ENCODE measurements around the gene PDSS2. TPM values are rescaled to one million over a fixed set of nuclear protein-coding genes. Genes with fewer than 3 reads are reported as not detected.
A peak's percentile ranks its signal among the peaks of the same experiment; 100 is the strongest.

Gene PDSS2
- total RNA-seq, 1 donor from 2014 or later, result 7.9 TPM

DNA sequence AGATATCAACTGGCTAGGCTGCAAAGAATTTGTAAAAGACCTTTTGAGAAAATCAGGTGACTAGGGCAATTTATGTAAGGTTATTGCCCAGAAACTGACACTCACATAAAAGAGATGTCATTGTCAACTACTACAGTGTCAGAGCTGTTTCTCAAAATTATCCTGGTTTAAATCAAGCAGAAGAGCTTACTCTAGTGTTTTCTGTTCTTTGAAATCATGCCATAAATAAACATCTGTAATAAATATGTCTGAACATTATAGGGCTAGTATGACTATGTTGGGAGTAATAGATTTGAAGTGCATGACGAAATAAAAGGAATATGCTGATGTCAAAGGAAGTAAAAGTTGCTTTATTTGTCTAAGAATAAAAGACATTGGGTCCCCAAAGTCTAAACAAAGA is 11.0 kb upstream of the PDSS2 start:
- no peak overlapping the region for H3K4me3 Mint-ChIP-seq (ENCODE audit: unreplicated experiment)
- no peaks in the 10 kb centered on the region for H3K9me3 Mint-ChIP-seq (ENCODE audit: unreplicated experiment)
- no peaks in the 10 kb centered on the region for H3K4me1 Mint-ChIP-seq (ENCODE audit: unreplicated experiment)
- TF ChIP-seq, protein P1, sequence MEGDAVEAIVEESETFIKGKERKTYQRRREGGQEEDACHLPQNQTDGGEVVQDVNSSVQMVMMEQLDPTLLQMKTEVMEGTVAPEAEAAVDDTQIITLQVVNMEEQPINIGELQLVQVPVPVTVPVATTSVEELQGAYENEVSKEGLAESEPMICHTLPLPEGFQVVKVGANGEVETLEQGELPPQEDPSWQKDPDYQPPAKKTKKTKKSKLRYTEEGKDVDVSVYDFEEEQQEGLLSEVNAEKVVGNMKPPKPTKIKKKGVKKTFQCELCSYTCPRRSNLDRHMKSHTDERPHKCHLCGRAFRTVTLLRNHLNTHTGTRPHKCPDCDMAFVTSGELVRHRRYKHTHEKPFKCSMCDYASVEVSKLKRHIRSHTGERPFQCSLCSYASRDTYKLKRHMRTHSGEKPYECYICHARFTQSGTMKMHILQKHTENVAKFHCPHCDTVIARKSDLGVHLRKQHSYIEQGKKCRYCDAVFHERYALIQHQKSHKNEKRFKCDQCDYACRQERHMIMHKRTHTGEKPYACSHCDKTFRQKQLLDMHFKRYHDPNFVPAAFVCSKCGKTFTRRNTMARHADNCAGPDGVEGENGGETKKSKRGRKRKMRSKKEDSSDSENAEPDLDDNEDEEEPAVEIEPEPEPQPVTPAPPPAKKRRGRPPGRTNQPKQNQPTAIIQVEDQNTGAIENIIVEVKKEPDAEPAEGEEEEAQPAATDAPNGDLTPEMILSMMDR (IDR thresholded peaks at IDR 0.05; ENCODE audit: unreplicated experiment), result no peak
- no peaks in the 10 kb centered on the region for H3K27me3 Mint-ChIP-seq (ENCODE audit: unreplicated experiment)
- no peak overlapping the region for H3K27ac Mint-ChIP-seq (ENCODE audit: unreplicated experiment)
- no peak for DNase-seq (ENCODE audit: low spot score)
- no peaks in the 10 kb centered on the region for H3K36me3 Mint-ChIP-seq (ENCODE audit: low read depth, unreplicated experiment)

DNA sequence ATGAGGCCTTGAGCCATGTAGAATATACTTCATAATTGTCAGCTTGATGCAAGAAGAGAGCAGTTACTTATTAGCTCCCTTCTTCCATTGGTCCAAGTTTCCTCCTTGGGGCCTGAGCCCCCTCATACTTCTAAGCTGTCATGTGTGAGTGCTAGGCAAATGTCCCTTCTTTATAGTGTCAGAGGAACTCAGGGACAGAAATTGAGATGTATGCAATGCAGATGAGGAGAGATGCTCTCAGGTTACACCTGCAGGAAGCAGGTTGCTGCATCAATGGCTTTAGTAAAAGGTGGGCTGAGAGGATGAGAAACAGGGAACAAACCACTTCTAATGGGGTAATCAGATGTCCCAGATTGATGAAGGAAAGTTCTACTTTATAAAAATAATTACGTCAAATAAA is 6.7 kb upstream of the PDSS2 start:
- no peaks in the 10 kb centered on the region for H3K9me3 Mint-ChIP-seq (ENCODE audit: unreplicated experiment)
- no peaks in the 10 kb centered on the region for H3K4me1 Mint-ChIP-seq (ENCODE audit: unreplicated experiment)
- no peak for DNase-seq (ENCODE audit: low spot score)
- H3K27ac Mint-ChIP-seq (ENCODE audit: unreplicated experiment), result no peak overlapping the region
- no peak overlapping the region for H3K4me3 Mint-ChIP-seq (ENCODE audit: unreplicated experiment)
- no peaks in the 10 kb centered on the region for H3K36me3 Mint-ChIP-seq (ENCODE audit: low read depth, unreplicated experiment)
- TF ChIP-seq, protein P1 (IDR thresholded peaks at IDR 0.05; ENCODE audit: unreplicated experiment), result no peak
- H3K27me3 Mint-ChIP-seq (ENCODE audit: unreplicated experiment), result no peaks in the 10 kb centered on the region

DNA sequence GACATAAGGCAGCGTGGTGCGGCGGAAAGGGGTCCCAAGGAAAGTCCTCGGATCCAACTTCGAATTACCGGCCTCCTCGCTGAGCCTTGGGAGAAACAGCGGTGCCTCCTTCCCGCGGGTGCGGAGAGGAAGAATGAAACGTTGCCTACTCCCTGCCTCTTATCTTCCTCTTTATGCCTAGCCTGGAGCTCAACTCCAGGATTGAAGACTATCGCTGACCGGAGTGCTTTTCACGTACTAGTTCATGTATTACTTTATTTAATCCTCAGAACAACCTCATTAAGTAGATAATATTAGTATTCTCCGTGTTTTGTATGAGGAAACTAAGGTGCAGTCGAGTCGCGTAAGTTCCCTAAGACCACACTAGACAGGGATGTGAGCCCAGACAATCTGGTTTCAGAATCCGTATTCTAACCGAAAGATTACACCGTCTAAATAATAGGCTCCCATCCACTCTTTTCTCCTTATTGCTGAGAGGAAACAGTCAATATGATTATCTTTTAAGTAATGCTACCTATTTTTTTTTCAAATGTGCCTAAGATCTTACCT is 793 bp upstream of the PDSS2 start:
- H3K4me1 Mint-ChIP-seq (ENCODE audit: unreplicated experiment), result peaks cover 8% of the 10 kb centered on the region
- no peak for DNase-seq (ENCODE audit: low spot score)
- H3K36me3 Mint-ChIP-seq (ENCODE audit: low read depth, unreplicated experiment), result peaks cover 3% of the 10 kb centered on the region
- H3K27me3 Mint-ChIP-seq (ENCODE audit: unreplicated experiment), result peaks cover 2% of the 10 kb centered on the region
- H3K27ac Mint-ChIP-seq (ENCODE audit: unreplicated experiment), result no peak overlapping the region
- peak overlapping the region; percentile 97 for H3K4me3 Mint-ChIP-seq (ENCODE audit: unreplicated experiment)
- TF ChIP-seq, protein P1 (IDR thresholded peaks at IDR 0.05; ENCODE audit: unreplicated experiment), result no peak
- H3K9me3 Mint-ChIP-seq (ENCODE audit: unreplicated experiment), result no peaks in the 10 kb centered on the region

DNA sequence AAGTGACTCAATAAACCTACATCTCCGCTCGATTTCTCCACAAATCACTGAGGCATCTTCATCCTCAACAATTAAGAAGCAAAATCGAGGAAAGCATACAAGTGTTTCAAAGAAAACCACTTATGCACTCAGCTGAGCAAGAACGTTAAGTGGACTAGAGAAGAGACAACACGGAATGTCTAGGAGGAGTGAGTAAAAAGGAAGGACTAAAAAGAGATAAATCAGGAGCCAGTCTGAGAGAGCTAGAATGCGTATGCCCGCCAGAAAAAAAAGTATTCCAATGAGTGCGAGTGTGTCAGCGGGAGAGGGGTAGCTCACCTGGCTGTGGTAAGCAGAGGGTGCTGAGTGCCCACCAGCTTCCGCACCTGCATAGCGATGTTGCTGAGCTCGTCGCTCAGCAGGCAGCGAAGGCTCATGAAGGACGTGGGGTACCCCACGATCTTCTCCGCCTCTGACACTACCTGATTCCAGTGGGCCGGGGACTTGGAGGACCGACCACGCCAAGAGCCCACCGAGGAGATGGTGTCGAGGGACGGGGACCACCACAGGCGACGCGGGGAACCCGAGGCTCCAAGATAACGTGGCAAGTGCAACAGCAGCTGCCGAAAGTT is 587 bp downstream of the PDSS2 start:
- Mint-ChIP-seq H3K27me3 (ENCODE audit: unreplicated experiment) (peaks cover 2% of the 10 kb centered on the region), H3K27ac (ENCODE audit: unreplicated experiment) (peak overlapping the region; percentile 32), H3K36me3 (ENCODE audit: low read depth, unreplicated experiment) (peaks cover 3% of the 10 kb centered on the region), H3K9me3 (ENCODE audit: unreplicated experiment) (no peaks in the 10 kb centered on the region), H3K4me1 (ENCODE audit: unreplicated experiment) (peaks cover 8% of the 10 kb centered on the region), H3K4me3 (ENCODE audit: unreplicated experiment) (peak overlapping the region; percentile 97)
- no peak for DNase-seq (ENCODE audit: low spot score)
- TF ChIP-seq, protein P1 (IDR thresholded peaks at IDR 0.05; ENCODE audit: unreplicated experiment), result no peak

DNA sequence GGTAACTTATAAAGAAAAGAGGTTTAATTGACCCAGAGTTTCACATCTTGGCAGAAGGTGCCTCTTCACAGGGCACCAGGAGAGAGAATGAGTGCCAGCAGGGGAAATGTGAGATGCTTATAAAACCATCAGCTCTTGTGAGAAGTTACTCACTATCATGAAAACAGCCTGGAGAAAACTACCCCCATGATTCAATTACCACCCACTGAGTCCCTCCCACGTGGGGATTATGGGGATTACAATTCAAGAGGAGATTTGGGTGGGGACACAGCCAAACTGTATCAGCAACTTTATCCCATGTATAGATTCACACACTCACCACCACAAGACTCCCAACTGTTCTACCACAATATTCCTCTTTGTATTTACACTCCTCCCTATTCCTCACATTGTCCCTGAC is 10.6 kb downstream of the PDSS2 start:
- no peaks in the 10 kb centered on the region for H3K4me1 Mint-ChIP-seq (ENCODE audit: unreplicated experiment)
- H3K27me3 Mint-ChIP-seq (ENCODE audit: unreplicated experiment), result peaks cover 2% of the 10 kb centered on the region
- peaks cover 35% of the 10 kb centered on the region for H3K36me3 Mint-ChIP-seq (ENCODE audit: low read depth, unreplicated experiment)
- H3K4me3 Mint-ChIP-seq (ENCODE audit: unreplicated experiment), result peak overlapping the region; percentile 6
- DNase-seq (ENCODE audit: low spot score), result no peak
- H3K9me3 Mint-ChIP-seq (ENCODE audit: unreplicated experiment), result peaks cover 22% of the 10 kb centered on the region
- peak overlapping the region; percentile 16 for H3K27ac Mint-ChIP-seq (ENCODE audit: unreplicated experiment)
- TF ChIP-seq, protein P1 (IDR thresholded peaks at IDR 0.05; ENCODE audit: unreplicated experiment), result no peak
